SK-N-SH (cell line): ENCODE data around the gene MAGEA4. TPM values are rescaled to one million over a fixed set of nuclear protein-coding genes. Genes with fewer than 3 reads are reported as not detected.

ENCODE experiments used
- CTCF ChIA-PET: fragments of 300-600, 350-600 bp; formaldehyde crosslinking; extraction: SDS; loops from one replicate; lab custom pipeline; 2021; lab: Yijun Ruan, JAX
- POLR2A ChIA-PET: fragments of 350-600 bp; sonication (Branson Sonifier 250); formaldehyde crosslinking; extraction: SDS; loops from one replicate; lab custom pipeline; 2020; ENCODE audit warnings: antibody characterized with exemption, inconsistent platforms; lab: Yijun Ruan, JAX
- DNase-seq: peaks from one replicate; pipeline ENCODE4 v3.0.0; 2012
- H2AFZ ChIP-seq: fragments of 200-600 bp; sonication (generic); 2 replicates; pipeline ENCODE4 v1.8.1; 2016; ENCODE audit warnings: antibody characterized with exemption, mild to moderate bottlenecking, low read depth
- H3F3A ChIP-seq: fragments of 200-600 bp; sonication (generic); replicated peaks from 2 replicates; pipeline ENCODE3; 2016; ENCODE audit warnings: antibody characterized with exemption, mild to moderate bottlenecking; ENCODE audit not compliant: insufficient read depth
- H3K27ac ChIP-seq, 2 experiments: fragments of 200-500 bp in 1 of 2; fragments of 200-600 bp in 1 of 2; sonication (Bioruptor generic) in 1 of 2; sonication (generic), shearing (Covaris generic) in 1 of 2; 2 replicates each; pipeline versions ENCODE4 v1.5.1 to v1.6.1; 2014 to 2016; ENCODE audit warnings: low read depth in 2 of 2, inconsistent platforms in 1 of 2, low read length in 1 of 2, mild to moderate bottlenecking in 1 of 2, mixed read lengths in 1 of 2
- H3K27me3 ChIP-seq: fragments of 200-600 bp; sonication (generic), shearing (Covaris generic); 2 replicates; pipeline ENCODE4 v1.6.1; 2016; ENCODE audit warnings: mixed run types; ENCODE audit not compliant: insufficient read depth
- H3K36me3 ChIP-seq, 2 experiments: fragments of 200-500 bp in 1 of 2; fragments of 200-600 bp in 1 of 2; sonication (Bioruptor generic) in 1 of 2; sonication (generic) in 1 of 2; replicated peaks in 1 of 2; 2 replicates each; pipeline versions ENCODE3 to v1.5.1; 2014 to 2016; ENCODE audit warnings: low read length in 1 of 2, mild to moderate bottlenecking in 1 of 2; ENCODE audit not compliant: insufficient read depth in 2 of 2, control insufficient read depth in 1 of 2
- H3K4me1 ChIP-seq, 2 experiments: fragments of 200-500 bp in 1 of 2; fragments of 200-600 bp in 1 of 2; sonication (Bioruptor generic) in 1 of 2; sonication (generic), shearing (Covaris generic) in 1 of 2; 2 replicates each; pipeline versions ENCODE4 v1.5.1 to v1.6.1; 2014 to 2016; ENCODE audit warnings: low read depth in 1 of 2, low read length in 1 of 2, mixed run types in 1 of 2; ENCODE audit not compliant: insufficient read depth in 2 of 2, control insufficient read depth in 1 of 2
- H3K4me2 ChIP-seq: fragments of 200-600 bp; sonication (generic), shearing (Covaris generic); 2 replicates; pipeline ENCODE4 v1.6.1; 2017; ENCODE audit warnings: mixed run types
- H3K4me3 ChIP-seq, 2 experiments: fragments of 200-500 bp in 1 of 2; fragments of 200-600 bp in 1 of 2; sonication (Bioruptor generic) in 1 of 2; sonication (generic), shearing (Covaris generic) in 1 of 2; 2 replicates each; pipeline versions ENCODE4 v1.5.1 to v1.8.1; 2014 to 2016; ENCODE audit warnings: low read depth in 2 of 2, inconsistent platforms in 1 of 2, low read length in 1 of 2, mild to moderate bottlenecking in 1 of 2, mixed read lengths in 1 of 2, moderate library complexity in 1 of 2
- H3K79me2 ChIP-seq: fragments of 200-600 bp; sonication (generic); 2 replicates; pipeline ENCODE4 v1.8.1; 2017; ENCODE audit warnings: mild to moderate bottlenecking; ENCODE audit not compliant: insufficient read depth
- H3K9ac ChIP-seq: fragments of 200-600 bp; sonication (generic); 2 replicates; pipeline ENCODE4 v1.6.1; 2017; ENCODE audit warnings: mixed run types
- H3K9me2 ChIP-seq: fragments of 200-600 bp; sonication (generic); 2 replicates; pipeline ENCODE4 v1.6.1; 2017; ENCODE audit warnings: mixed run types
- H3K9me3 ChIP-seq: fragments of 200-600 bp; sonication (generic); 2 replicates; pipeline ENCODE4 v1.6.1; 2017; ENCODE audit warnings: mixed run types, mild to moderate bottlenecking, moderate library complexity
- H4K20me1 ChIP-seq: fragments of 200-600 bp; sonication (generic); 2 replicates; pipeline ENCODE4 v1.6.1; 2017; ENCODE audit warnings: mild to moderate bottlenecking, mixed run types; ENCODE audit not compliant: insufficient read depth
- CHD2 ChIP-seq: fragments of 150-350 bp; IDR thresholded peaks from 2 replicates; pipeline ENCODE4 v1.6.1; 2018; ENCODE audit warnings: low read length; ENCODE audit not compliant: partially characterized antibody
- ELF1 ChIP-seq: IDR thresholded peaks from 2 replicates; pipeline ENCODE4 v1.4.0; 2012
- EP300 ChIP-seq, 2 experiments: IDR thresholded peaks; 2 replicates each; pipeline versions ENCODE4 v1.4.0 to v1.6.1; 2012; ENCODE audit warnings: borderline replicate concordance in 1 of 2, low read depth in 1 of 2, low read length in 1 of 2
- FOXJ3 ChIP-seq: sonication (generic); formaldehyde crosslinking; IDR thresholded peaks from 2 replicates; pipeline ENCODE4 v1.5.1; 2020; ENCODE audit warnings: mild to moderate bottlenecking, missing genetic modification reagents
- GABPA ChIP-seq: IDR thresholded peaks from 2 replicates; pipeline ENCODE4 v1.4.0; 2012; ENCODE audit warnings: low read depth, mild to moderate bottlenecking
- GATA2 ChIP-seq: sonication (generic); formaldehyde crosslinking; IDR thresholded peaks from 2 replicates; pipeline ENCODE4 v1.5.0; 2020; ENCODE audit warnings: mild to moderate bottlenecking, missing genetic modification reagents
- IRF3 ChIP-seq: fragments of 150-350 bp; IDR thresholded peaks from 2 replicates; pipeline ENCODE4 v1.6.1; 2016; ENCODE audit warnings: mild to moderate bottlenecking, low read depth, low read length
- MAX ChIP-seq: IDR thresholded peaks from 2 replicates; pipeline ENCODE4 v1.4.0; 2012; ENCODE audit warnings: low read depth
- MEF2A ChIP-seq: IDR thresholded peaks from 2 replicates; pipeline ENCODE4 v1.4.0; 2012; ENCODE audit warnings: low read depth, borderline replicate concordance
- MXI1 ChIP-seq: IDR thresholded peaks from 2 replicates; pipeline ENCODE4 v1.6.1; 2012; ENCODE audit warnings: mild to moderate bottlenecking, low read depth, low read length, improper control_type of control experiment
- NFIC ChIP-seq: IDR thresholded peaks from 2 replicates; pipeline ENCODE4 v1.4.0; 2012; ENCODE audit warnings: borderline replicate concordance
- NRF1 ChIP-seq: IDR thresholded peaks from 2 replicates; pipeline ENCODE4 v1.6.1; 2012; ENCODE audit warnings: low read depth, mild to moderate bottlenecking, low read length
- PBX3 ChIP-seq: IDR thresholded peaks from 2 replicates; pipeline ENCODE4; 2012
- RXRA ChIP-seq: IDR thresholded peaks from 2 replicates; pipeline ENCODE4 v1.4.0; 2012; ENCODE audit warnings: low read depth, mild to moderate bottlenecking, borderline replicate concordance
- TEAD4 ChIP-seq: IDR thresholded peaks from 2 replicates; pipeline ENCODE4 v1.4.0; 2012; ENCODE audit warnings: mild to moderate bottlenecking, borderline replicate concordance; ENCODE audit not compliant: insufficient read depth
- USF1 ChIP-seq: IDR thresholded peaks from 2 replicates; pipeline ENCODE4 v1.4.0; 2012; ENCODE audit warnings: low read depth, borderline replicate concordance
- USF2 ChIP-seq: fragments of 150-350 bp; IDR thresholded peaks from 2 replicates; pipeline ENCODE4 v1.6.1; 2017; ENCODE audit warnings: antibody characterized with exemption, low read length, low read depth, borderline replicate concordance
- YY1 ChIP-seq: IDR thresholded peaks from 2 replicates; pipeline ENCODE4 v1.4.0; 2012; ENCODE audit warnings: low read depth, mild to moderate bottlenecking
- WGBS: methylation state at CpG from one replicate; pipeline ENCODE4 v1.1.6; 2017; ENCODE audit warnings: low lambda C conversion rate; 5-methylcytosine and 5-hydroxymethylcytosine counted together
- polyA plus RNA-seq, 3 experiments: library from polyadenylated mRNA; depleted of rRNA; stranded (reverse); fragments of >200 nt; gene quantifications; 2 replicates each; pipeline ENCODE4 v1.2.3, GENCODE V29; 2012

Gene MAGEA4
- polyA plus RNA-seq, 1 of the 3 experiments (the other 2 are of a cell fraction), result 0.10 TPM

GRCh38 chrX:151875270-151876026 is 37.2 kb upstream of the MAGEA4 start:
- Histone ChIP-seq H3K9me2 (no peaks in the 10 kb centered on the region), H3K9me3 (no peaks in the 10 kb centered on the region)
- TF ChIP-seq GABPA, result no peak
- TF ChIP-seq USF2, result no peak
- no peak for TF ChIP-seq MEF2A
- no peak for TF ChIP-seq EP300 (IDR thresholded peaks at IDR 0.05; ENCODE audit: borderline replicate concordance in 1 of 2, low read depth in 1 of 2, low read length in 1 of 2)
- TF ChIP-seq TEAD4, result no peak
- no peak for TF ChIP-seq USF1
- no peak for TF ChIP-seq MXI1
- no peak for TF ChIP-seq IRF3
- no peak for TF ChIP-seq YY1
- no peak for TF ChIP-seq ELF1
- TF ChIP-seq, all 33 proteins: peak for 0
- H3K27ac ChIP-seq, result no peak overlapping the region
- no peak overlapping the region for H3K4me3 ChIP-seq
- H3K79me2 ChIP-seq, result no peaks in the 10 kb centered on the region
- no peak overlapping the region for H3K4me2 ChIP-seq
- H3F3A ChIP-seq, result peaks cover 8% of the 10 kb centered on the region
- H3K27me3 ChIP-seq, result no peaks in the 10 kb centered on the region
- H2AFZ ChIP-seq, result no peak overlapping the region
- ChIA-PET POLR2A (no interaction called here), CTCF (no interaction called here)
- no peak for DNase-seq
- WGBS, result 24% methylated on average over 4 of the region's 5 CpGs
- peaks cover 0 to 7% of the 10 kb centered on the region in 2 experiments; a peak in 1 of 4 replicates for H3K4me1 ChIP-seq
- no peak overlapping the region for H3K9ac ChIP-seq
- H3K36me3 ChIP-seq, result no peaks in the 10 kb centered on the region
- H4K20me1 ChIP-seq, result no peaks in the 10 kb centered on the region

GRCh38 chrX:151878574-151878973 is 34.1 kb upstream of the MAGEA4 start:
- Histone ChIP-seq H3K9ac (no peak overlapping the region), H3K4me1 (no peaks in the 10 kb centered on the region), H3F3A (no peaks in the 10 kb centered on the region), H2AFZ (no peak overlapping the region), H3K79me2 (no peaks in the 10 kb centered on the region), H3K27ac (no peak overlapping the region), H3K4me3 (no peak overlapping the region), H3K36me3 (no peaks in the 10 kb centered on the region), H4K20me1 (no peaks in the 10 kb centered on the region), H3K9me3 (no peaks in the 10 kb centered on the region), H3K4me2 (no peak overlapping the region), H3K27me3 (no peaks in the 10 kb centered on the region), H3K9me2 (no peaks in the 10 kb centered on the region)
- CTCF ChIA-PET, result interaction anchor here (0.7 kb wide), 1 partner anchor 11 kb away, joined by 3 read pairs; no protein-coding TSS in a partner anchor
- DNase-seq, result no peak
- POLR2A ChIA-PET, result no interaction called here
- WGBS, result 24% methylated on average over 8 of the region's 8 CpGs
- no peak for TF ChIP-seq MXI1
- TF ChIP-seq CHD2, result no peak
- no peak for TF ChIP-seq RXRA
- no peak for TF ChIP-seq ELF1
- no peak for TF ChIP-seq EP300 (IDR thresholded peaks at IDR 0.05; ENCODE audit: borderline replicate concordance in 1 of 2, low read depth in 1 of 2, low read length in 1 of 2)
- TF ChIP-seq USF2, result no peak
- TF ChIP-seq MAX, result no peak
- TF ChIP-seq NRF1, result no peak
- TF ChIP-seq GATA2 (CRISPR knock-in tag), result no peak
- TF ChIP-seq NFIC, result no peak
- no peak for TF ChIP-seq PBX3
- TF ChIP-seq GABPA, result no peak
- TF ChIP-seq FOXJ3 (CRISPR knock-in tag), result no peak
